Fibroblast of pulmonary artery (primary cell): Measurements from ENCODE around the gene PDGFA.

Experiments used
- DNase-seq: peaks from one replicate; pipeline ENCODE4 v3.0.0-alpha.2; 2010; ENCODE audit warnings: low read depth
- H3K4me3 ChIP-seq: replicated peaks from 2 replicates; pipeline ENCODE4 v1.5.1; 2011; ENCODE audit warnings: low read depth, mild to moderate bottlenecking, control low read depth, low read length, moderate library complexity
- TF ChIP-seq, protein P1 (sequence below): IDR thresholded peaks from 2 replicates; pipeline ENCODE4 v1.5.1; 2011; ENCODE audit warnings: mild to moderate bottlenecking, control low read depth, low read length, inconsistent platforms; ENCODE audit errors: missing control alignments

The PDGFA gene

GRCh38 chr7:491292-491957 lies 28.2 kb downstream of the PDGFA start:
- H3K4me3 ChIP-seq, result no peak overlapping the region
- TF ChIP-seq, protein P1, sequence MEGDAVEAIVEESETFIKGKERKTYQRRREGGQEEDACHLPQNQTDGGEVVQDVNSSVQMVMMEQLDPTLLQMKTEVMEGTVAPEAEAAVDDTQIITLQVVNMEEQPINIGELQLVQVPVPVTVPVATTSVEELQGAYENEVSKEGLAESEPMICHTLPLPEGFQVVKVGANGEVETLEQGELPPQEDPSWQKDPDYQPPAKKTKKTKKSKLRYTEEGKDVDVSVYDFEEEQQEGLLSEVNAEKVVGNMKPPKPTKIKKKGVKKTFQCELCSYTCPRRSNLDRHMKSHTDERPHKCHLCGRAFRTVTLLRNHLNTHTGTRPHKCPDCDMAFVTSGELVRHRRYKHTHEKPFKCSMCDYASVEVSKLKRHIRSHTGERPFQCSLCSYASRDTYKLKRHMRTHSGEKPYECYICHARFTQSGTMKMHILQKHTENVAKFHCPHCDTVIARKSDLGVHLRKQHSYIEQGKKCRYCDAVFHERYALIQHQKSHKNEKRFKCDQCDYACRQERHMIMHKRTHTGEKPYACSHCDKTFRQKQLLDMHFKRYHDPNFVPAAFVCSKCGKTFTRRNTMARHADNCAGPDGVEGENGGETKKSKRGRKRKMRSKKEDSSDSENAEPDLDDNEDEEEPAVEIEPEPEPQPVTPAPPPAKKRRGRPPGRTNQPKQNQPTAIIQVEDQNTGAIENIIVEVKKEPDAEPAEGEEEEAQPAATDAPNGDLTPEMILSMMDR, result no peak
- no peak for DNase-seq

DNA sequence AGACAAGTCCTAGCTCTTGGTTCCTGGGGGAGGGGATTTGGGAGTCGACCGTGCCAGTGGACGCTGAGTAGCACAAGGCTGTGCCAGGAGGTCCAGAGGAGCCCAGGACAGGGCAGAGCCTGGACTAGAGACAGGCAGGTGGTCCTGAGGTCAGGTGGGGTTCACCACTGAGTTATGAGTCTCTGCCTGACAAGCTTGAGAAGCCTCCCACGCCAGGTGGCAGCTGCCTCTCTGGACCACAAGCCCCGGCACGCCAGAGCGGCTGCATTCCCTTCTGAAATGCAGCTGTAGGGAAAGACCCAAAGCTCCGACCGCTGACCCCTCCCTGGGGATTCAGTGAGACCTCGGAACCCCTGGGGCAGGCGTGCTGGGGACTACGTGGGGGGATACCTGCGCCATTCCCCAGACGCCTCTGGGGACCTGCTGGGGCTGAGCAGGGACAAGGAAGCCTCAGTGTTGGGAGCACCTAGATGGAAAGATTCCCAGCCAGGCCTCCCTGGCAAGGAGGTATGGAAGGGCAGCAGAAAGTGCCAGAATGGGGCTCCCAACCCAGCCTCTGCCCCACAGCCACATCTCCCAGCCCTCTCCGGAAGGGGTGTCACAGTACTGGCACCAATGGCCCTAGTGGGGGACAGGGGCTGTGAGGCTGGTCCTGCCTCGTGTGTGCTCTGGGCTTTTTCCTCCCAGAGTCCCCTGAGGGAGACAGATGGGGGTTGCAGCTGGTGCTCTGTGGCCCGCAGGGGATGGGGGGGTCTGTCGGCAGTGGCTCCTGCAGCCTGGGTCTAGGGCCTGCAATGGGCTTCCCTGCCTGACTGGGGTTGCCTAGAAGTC lies 29.0 kb downstream of the PDGFA start:
- DNase-seq, result no peak
- TF ChIP-seq, protein P1, result no peak
- no peak overlapping the region for H3K4me3 ChIP-seq

- no peak overlapping the region for H3K4me3 ChIP-seq
- DNase-seq, result no peak
- TF ChIP-seq, protein P1, result no peak
Measured at GRCh38 chr7:489876-490275, 29.8 kb downstream of the PDGFA start.

- no peak for DNase-seq
- TF ChIP-seq, protein P1, result no peak
- H3K4me3 ChIP-seq, result no peak overlapping the region
Measured at GRCh38 chr7:486216-486743, 33.4 kb downstream of the PDGFA start.

DNA sequence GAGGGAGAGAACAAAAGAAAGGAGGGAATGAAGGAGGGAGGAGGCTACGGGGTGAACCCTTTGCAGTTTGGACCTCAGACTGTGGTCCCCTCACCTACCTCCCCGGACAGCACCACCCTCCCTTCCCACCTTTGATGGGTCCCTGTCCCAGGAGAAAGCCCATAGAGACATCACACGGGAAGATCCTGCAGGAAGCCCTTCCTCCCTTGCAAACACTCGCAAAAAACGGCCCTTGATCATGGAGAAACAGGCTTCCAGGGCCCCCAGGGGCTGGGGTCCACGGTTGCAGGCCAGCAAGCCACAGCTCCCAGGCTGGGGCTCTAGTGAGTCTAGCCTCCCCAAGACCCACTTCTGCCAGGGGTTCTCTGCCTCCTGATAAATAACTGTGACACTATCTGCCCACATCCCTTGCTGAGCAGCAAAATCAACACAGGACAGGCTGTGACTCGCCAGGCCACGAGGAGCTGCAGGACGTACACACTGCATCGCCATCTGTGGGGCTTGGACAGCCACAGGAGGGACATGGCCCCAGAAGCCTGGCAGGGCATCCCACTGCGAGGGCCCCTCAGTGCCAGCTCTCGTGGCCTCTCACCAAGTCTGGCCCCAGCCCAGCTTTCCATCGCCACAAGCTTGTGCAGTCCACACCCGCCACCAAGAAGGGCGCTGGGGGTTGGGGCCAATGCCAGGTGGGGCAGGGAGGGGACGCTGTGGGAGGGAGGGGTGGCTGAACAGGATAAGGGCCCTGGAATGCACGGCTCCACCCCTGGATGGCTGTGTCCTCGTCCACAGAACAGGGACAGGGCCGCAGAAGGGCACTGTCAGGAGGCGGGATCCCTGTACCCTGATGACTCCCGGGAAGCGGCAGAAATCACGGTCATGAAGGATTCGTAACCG lies 34.2 kb downstream of the PDGFA start:
- TF ChIP-seq, protein P1, result no peak
- DNase-seq, result no peak
- no peak overlapping the region for H3K4me3 ChIP-seq

DNA sequence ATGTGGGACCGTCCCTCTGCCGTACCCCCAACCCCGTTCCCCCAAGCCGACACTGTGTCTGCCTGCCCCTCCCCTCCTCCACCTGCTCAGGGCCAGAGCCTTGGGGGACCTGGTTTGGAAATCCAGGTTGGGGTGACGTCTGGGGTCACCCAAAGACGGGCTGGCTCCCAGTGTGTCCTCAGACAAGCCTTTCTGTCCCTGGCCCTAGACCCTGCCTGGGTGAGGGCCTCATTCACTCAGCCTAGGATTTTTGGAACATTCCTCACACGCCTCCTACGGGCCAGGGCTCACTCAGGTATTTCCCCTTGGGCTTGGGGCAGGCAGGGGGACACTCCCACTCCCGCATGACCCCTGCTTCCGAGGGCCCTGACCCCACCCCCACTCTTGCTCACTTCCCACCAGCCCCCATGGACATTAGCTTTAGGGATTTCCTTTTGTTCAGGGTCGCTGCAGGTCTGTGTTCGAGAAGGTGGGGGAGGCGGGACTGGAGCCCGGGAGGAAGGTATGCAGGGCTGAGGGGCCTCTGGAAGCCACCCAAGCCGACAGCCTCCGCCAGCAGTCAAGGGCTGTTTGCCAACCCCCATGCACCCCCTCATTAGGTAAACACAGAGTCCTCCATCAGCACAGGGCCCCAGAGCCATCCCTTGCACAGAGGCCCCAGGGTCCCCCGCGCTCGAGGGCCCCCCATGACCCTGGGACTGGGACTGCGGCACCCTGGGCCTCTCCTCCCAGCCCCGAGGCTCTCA lies 35.1 kb downstream of the PDGFA start:
- no peak for DNase-seq
- H3K4me3 ChIP-seq, result no peak overlapping the region
- TF ChIP-seq, protein P1, result no peak
